Measurements from ENCODE around the gene ILK. TPM values are rescaled to one million over a fixed set of nuclear protein-coding genes. Genes with fewer than 3 reads are reported as not detected.

Gene ILK
- 100 to 1,000 TPM; 155 to 165 TPM for total RNA-seq
- polyA plus RNA-seq (ENCODE audit: insufficient read length in 6 of 6), result 100 to 1,000 TPM; 146 to 158 (median 152) TPM
- long read RNA-seq, donor 1, transcript ILK-203 (13 exons, 1,692 nt), result major isoform, 27 of 319 reads
- long read RNA-seq, donor 1, transcript ILK-201 (13 exons, 1,802 nt), result minor isoform, 10 of 319 reads
- long read RNA-seq, donor 1, partial matches to known transcripts, result 260 of 319 reads
- long read RNA-seq, donor 1, other reads (novel, unspliced or antisense), result 15 of 319 reads
- long read RNA-seq, donor 2, transcript ILK-202 (12 exons, 2,074 nt), result minor isoform, 5 of 50 reads
- long read RNA-seq, donor 2, transcript ILK-201 (13 exons, 1,802 nt), result minor isoform, 9 of 50 reads
- long read RNA-seq, donor 2, transcript ILK-203 (13 exons, 1,692 nt), result major isoform, 35 of 50 reads
- long read RNA-seq, donor 2, partial matches to known transcripts, result 0 of 50 reads
- long read RNA-seq, donor 2, other reads (novel, unspliced or antisense), result 0 of 50 reads
- long read RNA-seq, donor 3, transcript ILK-201 (13 exons, 1,802 nt), result minor isoform, 8 of 34 reads
- long read RNA-seq, donor 3, transcript ILK-203 (13 exons, 1,692 nt), result major isoform, 23 of 34 reads
- long read RNA-seq, donor 3, partial matches to known transcripts, result 0 of 34 reads
- long read RNA-seq, donor 3, other reads (novel, unspliced or antisense), result 0 of 34 reads
- long read RNA-seq, donor 4, transcript ILK-203 (13 exons, 1,692 nt), result major isoform, 54 of 96 reads
- long read RNA-seq, donor 4, transcript ILK-202 (12 exons, 2,074 nt), result minor isoform, 5 of 96 reads
- long read RNA-seq, donor 4, transcript ILK-201 (13 exons, 1,802 nt), result minor isoform, 18 of 96 reads
- long read RNA-seq, donor 4, partial matches to known transcripts, result 8 of 96 reads
- long read RNA-seq, donor 4, other reads (novel, unspliced or antisense), result 10 of 96 reads
- long read RNA-seq, donor 5, transcript ILK-203 (13 exons, 1,692 nt), result major isoform, 30 of 48 reads
- long read RNA-seq, donor 5, transcript ILK-201 (13 exons, 1,802 nt), result minor isoform, 10 of 48 reads
- long read RNA-seq, donor 5, partial matches to known transcripts, result 5 of 48 reads
- long read RNA-seq, donor 5, other reads (novel, unspliced or antisense), result 0 of 48 reads
- long read RNA-seq, donor 6, transcript ILK-202 (12 exons, 2,074 nt), result minor isoform, 5 of 51 reads
- long read RNA-seq, donor 6, transcript ILK-201 (13 exons, 1,802 nt), result minor isoform, 9 of 51 reads
- long read RNA-seq, donor 6, transcript ILK-203 (13 exons, 1,692 nt), result major isoform, 26 of 51 reads
- long read RNA-seq, donor 6, partial matches to known transcripts, result 6 of 51 reads
- long read RNA-seq, donor 6, other reads (novel, unspliced or antisense), result 5 of 51 reads
- long read RNA-seq, donor 7, transcript ILK-201 (13 exons, 1,802 nt), result minor isoform, 5 of 25 reads
- long read RNA-seq, donor 7, transcript ILK-203 (13 exons, 1,692 nt), result major isoform, 18 of 25 reads
- long read RNA-seq, donor 7, partial matches to known transcripts, result 0 of 25 reads
- long read RNA-seq, donor 7, other reads (novel, unspliced or antisense), result 0 of 25 reads
- long read RNA-seq, donor 8, transcript ILK-202 (12 exons, 2,074 nt), result minor isoform, 7 of 57 reads
- long read RNA-seq, donor 8, transcript ILK-201 (13 exons, 1,802 nt), result minor isoform, 9 of 57 reads
- long read RNA-seq, donor 8, transcript ILK-203 (13 exons, 1,692 nt), result major isoform, 38 of 57 reads
- long read RNA-seq, donor 8, partial matches to known transcripts, result 0 of 57 reads
- long read RNA-seq, donor 8, other reads (novel, unspliced or antisense), result 0 of 57 reads
- long read RNA-seq, donor 9, partial matches to known transcripts, result 0 of 1 reads
- long read RNA-seq, donor 9, other reads (novel, unspliced or antisense), result 0 of 1 reads
- long read RNA-seq, donor 10, transcript ILK-201 (13 exons, 1,802 nt), result minor isoform, 44 of 187 reads
- long read RNA-seq, donor 10, transcript ILK-202 (12 exons, 2,074 nt), result minor isoform, 17 of 187 reads
- long read RNA-seq, donor 10, transcript ILK-203 (13 exons, 1,692 nt), result major isoform, 105 of 187 reads
- long read RNA-seq, donor 10, partial matches to known transcripts, result 6 of 187 reads
- long read RNA-seq, donor 10, other reads (novel, unspliced or antisense), result 11 of 187 reads
- long read RNA-seq, donor 11, transcript ILK-201 (13 exons, 1,802 nt), result minor isoform, 5 of 19 reads
- long read RNA-seq, donor 11, transcript ILK-203 (13 exons, 1,692 nt), result major isoform, 10 of 19 reads
- long read RNA-seq, donor 11, partial matches to known transcripts, result 0 of 19 reads
- long read RNA-seq, donor 11, other reads (novel, unspliced or antisense), result 0 of 19 reads
- long read RNA-seq, donor 12, transcript ILK-203 (13 exons, 1,692 nt), result major isoform, 23 of 36 reads
- long read RNA-seq, donor 12, transcript ILK-201 (13 exons, 1,802 nt), result minor isoform, 8 of 36 reads
- long read RNA-seq, donor 12, transcript ILK-202 (12 exons, 2,074 nt), result minor isoform, 5 of 36 reads
- long read RNA-seq, donor 12, partial matches to known transcripts, result 0 of 36 reads
- long read RNA-seq, donor 12, other reads (novel, unspliced or antisense), result 0 of 36 reads

DNA sequence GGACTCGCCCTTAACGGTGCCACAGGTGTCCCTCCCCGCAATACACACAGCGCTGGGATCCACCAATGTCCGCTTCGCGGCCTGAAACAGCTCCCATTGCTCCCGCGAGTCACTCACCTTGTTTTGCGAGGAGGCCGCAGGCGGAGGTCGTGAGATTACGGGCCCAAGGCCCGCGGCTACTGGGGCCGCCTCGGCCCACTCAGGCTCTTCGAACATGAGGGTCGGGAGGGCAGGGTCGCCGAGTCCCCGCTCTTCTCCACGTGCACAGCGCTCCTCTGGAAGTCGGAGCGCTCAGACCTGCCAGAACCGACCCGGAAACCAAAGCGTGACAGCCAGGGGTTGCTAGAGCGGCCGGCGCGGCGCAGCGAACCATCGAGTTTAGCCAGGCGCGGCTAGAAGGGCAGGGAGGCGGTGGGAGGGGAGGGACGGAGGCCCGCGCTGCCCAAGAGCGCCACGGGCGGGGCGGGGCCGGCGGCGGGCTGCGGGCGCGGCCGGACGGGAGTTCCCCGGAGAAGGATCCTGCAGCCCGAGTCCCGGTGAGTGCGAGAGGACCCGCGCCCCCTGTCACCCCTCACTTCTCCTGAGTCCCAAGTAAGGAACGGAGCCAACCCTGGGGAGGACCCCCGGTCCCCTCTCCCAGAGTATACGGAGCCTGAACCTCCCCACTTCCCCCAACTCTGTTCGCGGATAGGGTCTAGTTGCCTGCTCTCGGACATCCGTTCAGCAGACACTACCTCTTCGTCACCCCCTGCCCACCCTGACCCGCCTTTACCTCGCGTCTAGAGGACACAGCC lies at the start of gene ILK, which contains the start of gene RRP8:
Gene ILK (plus strand): TSS at position 488 of the 794 bp plus-strand sequence. CDS start 498 bp downstream, outside the sequence.
Gene RRP8 (minus strand): TSS at position 330 of the 794 bp plus-strand sequence. CDS start 114 bp downstream, at position 216.
- intact Hi-C loops (cut with DNase I), result no loop called here
- peaks cover 42 to 71% of the 10 kb centered on the region in 2 donors for H3K4me1 ChIP-seq
- no peaks in the 10 kb centered on the region for H3K27me3 ChIP-seq
- peak within 1 kb of the TSS; percentile 82 to 85 for H3K4me3 ChIP-seq
- peaks cover 0 to 40% of the 10 kb centered on the region in 2 donors for H3K36me3 ChIP-seq
- H3K27ac ChIP-seq, result peak within 1 kb of the TSS; percentile 91 to 98
- peak; percentile 83 to 99 (median 94) for DNase-seq
- TF ChIP-seq, protein P1, sequence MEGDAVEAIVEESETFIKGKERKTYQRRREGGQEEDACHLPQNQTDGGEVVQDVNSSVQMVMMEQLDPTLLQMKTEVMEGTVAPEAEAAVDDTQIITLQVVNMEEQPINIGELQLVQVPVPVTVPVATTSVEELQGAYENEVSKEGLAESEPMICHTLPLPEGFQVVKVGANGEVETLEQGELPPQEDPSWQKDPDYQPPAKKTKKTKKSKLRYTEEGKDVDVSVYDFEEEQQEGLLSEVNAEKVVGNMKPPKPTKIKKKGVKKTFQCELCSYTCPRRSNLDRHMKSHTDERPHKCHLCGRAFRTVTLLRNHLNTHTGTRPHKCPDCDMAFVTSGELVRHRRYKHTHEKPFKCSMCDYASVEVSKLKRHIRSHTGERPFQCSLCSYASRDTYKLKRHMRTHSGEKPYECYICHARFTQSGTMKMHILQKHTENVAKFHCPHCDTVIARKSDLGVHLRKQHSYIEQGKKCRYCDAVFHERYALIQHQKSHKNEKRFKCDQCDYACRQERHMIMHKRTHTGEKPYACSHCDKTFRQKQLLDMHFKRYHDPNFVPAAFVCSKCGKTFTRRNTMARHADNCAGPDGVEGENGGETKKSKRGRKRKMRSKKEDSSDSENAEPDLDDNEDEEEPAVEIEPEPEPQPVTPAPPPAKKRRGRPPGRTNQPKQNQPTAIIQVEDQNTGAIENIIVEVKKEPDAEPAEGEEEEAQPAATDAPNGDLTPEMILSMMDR (IDR thresholded peaks at IDR 0.05), result no peak
- peak; percentile 94 for ATAC-seq
- H3K9me3 ChIP-seq, result no peaks in the 10 kb centered on the region

DNA sequence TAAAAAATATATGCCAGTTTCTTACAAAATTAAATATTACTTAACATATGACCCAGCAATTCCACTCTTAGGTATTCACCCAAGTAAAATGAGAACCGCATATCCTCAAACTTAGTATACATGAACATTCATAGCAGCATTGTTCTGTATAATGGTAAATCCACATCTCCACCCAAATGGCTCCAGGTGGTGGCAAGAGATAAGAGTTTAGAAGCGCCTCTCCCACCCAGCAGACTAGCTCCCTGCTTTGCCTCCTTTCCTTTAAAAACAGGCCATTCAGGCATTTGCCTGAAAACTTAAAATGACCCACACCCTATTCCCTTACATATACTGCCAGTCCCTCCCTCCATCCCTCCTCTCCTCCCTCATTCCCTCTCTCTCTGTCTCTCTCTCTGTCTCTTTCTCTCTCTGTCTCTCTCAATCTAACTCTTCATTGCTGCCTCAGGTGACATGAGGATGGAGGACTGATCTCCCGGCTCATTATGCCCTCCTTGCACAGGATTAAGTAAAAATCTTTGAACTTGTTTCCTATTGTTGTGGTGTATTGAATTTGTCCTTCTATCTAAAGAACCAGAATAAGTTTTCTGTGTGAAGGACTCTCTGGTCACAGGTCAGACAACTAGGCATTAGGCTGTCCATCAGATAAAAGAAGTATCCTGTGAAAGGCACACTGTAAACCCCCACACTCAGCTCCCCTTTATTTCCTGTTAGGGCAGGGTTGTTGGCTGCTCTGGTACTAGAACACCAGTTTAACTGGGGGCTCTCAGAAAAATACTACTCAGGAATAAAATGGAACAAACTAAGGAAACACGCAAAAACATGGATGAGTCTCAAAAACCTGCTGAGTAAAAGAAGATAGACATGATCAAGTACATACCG lies 48.5 kb upstream of the ILK start:
- TF ChIP-seq, protein P1 (IDR thresholded peaks at IDR 0.05), result no peak
- ATAC-seq, result no peak
- Histone ChIP-seq H3K4me3 (no peak overlapping the region), H3K4me1 (no peaks in the 10 kb centered on the region), H3K27ac (no peak overlapping the region), H3K36me3 (no peaks in the 10 kb centered on the region), H3K9me3 (no peaks in the 10 kb centered on the region), H3K27me3 (no peaks in the 10 kb centered on the region)
- intact Hi-C loops (cut with DNase I), result no loop called here
- no peak for DNase-seq

All from left lung (tissue), 14 donors.